HEK293T (cell line): ENCODE data around the gene NEMF.
"Not testable (repeated sequence)": the region's sequence is repeated elsewhere in the genome, so short reads cannot be mapped to it uniquely, and the experiment has no call there.

Source experiments
- CTCF ChIA-PET: fragments of 350-600 bp; formaldehyde crosslinking; extraction: SDS; loops from one replicate; lab custom pipeline; 2021; ENCODE audit warnings: antibody characterized with exemption, inconsistent platforms; lab: Yijun Ruan, JAX
- POLR2A ChIA-PET: fragments of 350-600 bp; formaldehyde crosslinking; extraction: SDS; loops from one replicate; lab custom pipeline; 2020; ENCODE audit warnings: antibody characterized with exemption, inconsistent platforms; lab: Yijun Ruan, JAX
- DNase-seq: peaks from one replicate; pipeline ENCODE4 v3.0.0; 2012; ENCODE audit warnings: mixed read lengths; ENCODE audit errors: extremely low spot score
- ARNT ChIP-seq: fragments of 450-650 bp; IDR thresholded peaks from 2 replicates; pipeline ENCODE4 v1.6.1; 2017; ENCODE audit warnings: mild to moderate bottlenecking
- BHLHE40 ChIP-seq: fragments of 450-650 bp; IDR thresholded peaks from 2 replicates; pipeline ENCODE4 v1.6.1; 2016; ENCODE audit warnings: mild to moderate bottlenecking, moderate library complexity, borderline replicate concordance
- CTBP1 ChIP-seq: fragments of 450-650 bp; IDR thresholded peaks from 2 replicates; pipeline ENCODE4 v1.6.1; 2016; ENCODE audit warnings: borderline replicate concordance
- ELF4 ChIP-seq: fragments of 450-650 bp; IDR thresholded peaks from 2 replicates; pipeline ENCODE4 v1.6.1; 2017; ENCODE audit warnings: antibody characterized with exemption
- FOXA1 ChIP-seq: fragments of 450-650 bp; IDR thresholded peaks from 2 replicates; pipeline ENCODE4 v1.6.1; 2016; ENCODE audit warnings: mild to moderate bottlenecking
- FOXK2 ChIP-seq: fragments of 450-650 bp; IDR thresholded peaks from 2 replicates; pipeline ENCODE4 v1.6.1; 2016; ENCODE audit warnings: mild to moderate bottlenecking
- FOXM1 ChIP-seq: fragments of 450-650 bp; IDR thresholded peaks from 2 replicates; pipeline ENCODE4 v1.6.1; 2017; ENCODE audit warnings: mild to moderate bottlenecking, borderline replicate concordance
- HDGF ChIP-seq: fragments of 450-650 bp; IDR thresholded peaks from 2 replicates; pipeline ENCODE4 v1.6.1; 2017; ENCODE audit warnings: antibody characterized with exemption, borderline replicate concordance
- L3MBTL2 ChIP-seq: fragments of 450-650 bp; conservative IDR thresholded peaks from 2 replicates; pipeline ENCODE4 v1.6.1; 2016; ENCODE audit warnings: mild to moderate bottlenecking
- LEF1 ChIP-seq: fragments of 450-650 bp; IDR thresholded peaks from 2 replicates; pipeline ENCODE4 v1.6.1; 2017; ENCODE audit warnings: mild to moderate bottlenecking, borderline replicate concordance
- NFRKB ChIP-seq: fragments of 450-650 bp; IDR thresholded peaks from 2 replicates; pipeline ENCODE4 v1.6.1; 2016; ENCODE audit warnings: mild to moderate bottlenecking, moderate library complexity
- SP1 ChIP-seq: fragments of 450-650 bp; IDR thresholded peaks from 2 replicates; pipeline ENCODE4 v1.6.1; 2017
- SUZ12 ChIP-seq: fragments of 450-650 bp; IDR thresholded peaks from 2 replicates; pipeline ENCODE4 v1.6.1; 2016; ENCODE audit warnings: mild to moderate bottlenecking
- TARDBP ChIP-seq: fragments of 450-650 bp; IDR thresholded peaks from 2 replicates; pipeline ENCODE4 v1.6.1; 2016
- ZNF384 ChIP-seq: fragments of 450-650 bp; IDR thresholded peaks from 2 replicates; pipeline ENCODE4 v1.6.1; 2016
- TF ChIP-seq, protein P1 (sequence below): fragments of 450-650 bp; IDR thresholded peaks from 2 replicates; pipeline ENCODE4 v1.6.1; 2016

NEMF gene

DNA sequence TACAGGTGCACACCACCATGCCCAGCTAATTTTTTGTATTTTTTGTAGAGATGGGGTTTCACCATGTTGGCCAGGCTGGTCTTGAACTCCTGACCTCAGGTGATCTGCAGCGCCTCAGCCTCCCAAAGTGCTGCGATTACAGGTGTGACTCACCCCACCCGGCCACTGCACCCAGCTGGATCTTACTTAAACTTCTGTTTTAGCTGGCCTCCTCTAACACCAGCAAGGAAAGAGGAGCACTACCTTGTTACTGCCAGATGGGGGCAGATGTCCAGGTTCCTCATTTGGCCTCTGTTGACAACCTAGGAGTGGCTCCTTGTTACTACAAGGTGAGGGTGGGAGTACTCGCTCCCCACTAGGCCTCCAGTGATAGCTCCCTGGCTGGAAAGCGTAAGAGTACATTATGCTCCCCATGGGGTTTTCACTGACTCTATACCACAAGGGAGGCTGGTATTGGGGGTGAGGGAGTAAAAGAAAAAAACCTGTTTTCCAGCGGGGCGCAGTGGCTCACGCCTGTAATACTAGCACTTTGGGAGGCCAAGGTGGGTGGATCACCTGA is 27.1 kb upstream of the NEMF start:
- ChIA-PET POLR2A (interaction anchor here (0.6 to 1.8 kb wide), 12 partner anchors 12 to 246 kb away, joined by 3 to 25 read pairs (median 4); partner anchors contain the start of gene ARF6), CTCF (interaction anchor here (0.6 to 1.8 kb wide), 17 partner anchors 9 to 725 kb away, joined by 3 to 14 read pairs (median 4); partner anchors contain the start of genes DMAC2L, L2HGDH, NEMF and VCPKMT)
- DNase-seq: peak; percentile 74
- TF ChIP-seq ELF4 (no peak), SP1 (no peak), FOXM1 (no peak), HDGF (no peak), ZNF384 (no peak), L3MBTL2 (no peak), BHLHE40 (no peak), SUZ12 (no peak), CTBP1 (no peak), ARNT (no peak), TARDBP (no peak), FOXK2 (no peak), NFRKB (no peak), LEF1 (no peak), FOXA1 (no peak)

GRCh38 chr14:49876563-49877127 is 24.1 kb upstream of the NEMF start:
- TF ChIP-seq FOXM1 (no peak), NFRKB (no peak), TARDBP (no peak), SUZ12 (no peak), L3MBTL2 (no peak), ZNF384 (no peak), FOXA1 (no peak), ELF4 (no peak), FOXK2 (no peak), LEF1 (no peak), CTBP1 (no peak), HDGF (no peak), SP1 (no peak)
- TF ChIP-seq, protein P1, sequence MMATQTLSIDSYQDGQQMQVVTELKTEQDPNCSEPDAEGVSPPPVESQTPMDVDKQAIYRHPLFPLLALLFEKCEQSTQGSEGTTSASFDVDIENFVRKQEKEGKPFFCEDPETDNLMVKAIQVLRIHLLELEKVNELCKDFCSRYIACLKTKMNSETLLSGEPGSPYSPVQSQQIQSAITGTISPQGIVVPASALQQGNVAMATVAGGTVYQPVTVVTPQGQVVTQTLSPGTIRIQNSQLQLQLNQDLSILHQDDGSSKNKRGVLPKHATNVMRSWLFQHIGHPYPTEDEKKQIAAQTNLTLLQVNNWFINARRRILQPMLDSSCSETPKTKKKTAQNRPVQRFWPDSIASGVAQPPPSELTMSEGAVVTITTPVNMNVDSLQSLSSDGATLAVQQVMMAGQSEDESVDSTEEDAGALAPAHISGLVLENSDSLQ: no peak
- POLR2A ChIA-PET: no interaction called here
- CTCF ChIA-PET: interaction anchor here (0.6 to 1.9 kb wide), 2 partner anchors 14 to 224 kb away, joined by 3 to 6 read pairs; no protein-coding TSS in a partner anchor
- DNase-seq: no peak

- CTCF ChIA-PET: interaction anchor here (0.6 to 1.9 kb wide), 2 partner anchors 13 to 225 kb away, joined by 3 to 6 read pairs; no protein-coding TSS in a partner anchor
- POLR2A ChIA-PET: no interaction called here
- DNase-seq: no peak
- TF ChIP-seq ELF4: no peak
- no peak for TF ChIP-seq FOXK2
- no peak for TF ChIP-seq BHLHE40
- no peak for TF ChIP-seq FOXA1
- TF ChIP-seq, protein P1: no peak
- no peak for TF ChIP-seq FOXM1
- TF ChIP-seq CTBP1: no peak
- no peak for TF ChIP-seq HDGF
- no peak for TF ChIP-seq LEF1
- TF ChIP-seq ARNT: no peak
- no peak for TF ChIP-seq SP1
- no peak for TF ChIP-seq L3MBTL2
- TF ChIP-seq TARDBP: no peak
- TF ChIP-seq SUZ12: no peak
- TF ChIP-seq ZNF384: no peak
- TF ChIP-seq NFRKB: no peak
Observed at GRCh38 chr14:49875640-49876198, 23.1 kb upstream of the NEMF start.

DNA sequence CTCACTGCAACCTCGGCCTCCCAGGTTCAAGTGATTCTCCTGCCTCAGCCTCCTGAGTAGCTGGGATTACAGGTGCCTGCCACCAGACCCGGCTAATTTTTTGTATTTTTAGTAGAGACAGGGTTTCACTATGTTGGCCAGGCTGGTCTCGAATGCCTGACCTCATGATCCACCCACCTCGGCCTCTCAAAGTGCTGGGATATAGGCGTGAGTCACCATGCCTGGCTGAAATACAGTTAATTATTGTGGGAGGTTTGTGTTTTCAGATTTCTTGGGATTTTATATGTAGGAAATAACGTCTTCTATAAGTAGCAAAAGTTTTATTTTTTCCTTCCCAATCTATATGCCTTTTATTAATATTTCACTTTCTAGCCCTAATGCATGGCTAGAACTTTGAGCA is 21.0 kb upstream of the NEMF start:
- POLR2A ChIA-PET, CTCF ChIA-PET, DNase-seq: not testable (repeated sequence)

GRCh38 chr14:49870908-49871307 is 18.3 kb upstream of the NEMF start:
- DNase-seq: no peak
- ChIA-PET POLR2A (interaction anchor here (1.0 to 1.5 kb wide), 2 partner anchors 22 to 251 kb away, joined by 3 to 4 read pairs; partner anchors contain the start of genes ARF6, MGAT2 and RPL36AL), CTCF (interaction anchor here (0.6 to 1.2 kb wide), 3 partner anchors 9 to 56 kb away, joined by 3 to 8 read pairs (median 7); no protein-coding TSS in a partner anchor)
- no peak for TF ChIP-seq HDGF
- no peak for TF ChIP-seq L3MBTL2
- no peak for TF ChIP-seq FOXM1

DNA sequence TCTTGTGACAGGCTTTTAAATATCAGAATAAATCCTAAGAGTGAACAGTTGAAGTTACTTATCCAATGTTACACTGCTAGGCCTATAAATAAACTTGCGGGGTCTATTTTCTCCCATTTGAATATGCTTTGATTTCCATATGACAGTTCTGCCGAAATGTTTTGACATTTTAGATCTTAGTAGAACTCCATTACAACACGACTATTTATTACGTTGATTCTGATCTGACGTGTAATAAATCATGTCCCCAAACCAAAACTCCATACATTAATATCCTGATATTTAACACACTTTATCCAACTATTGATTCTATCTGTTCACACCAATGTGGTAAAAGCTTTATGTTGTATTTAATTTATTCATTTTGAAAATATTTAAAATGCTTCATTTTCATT is 16.1 kb upstream of the NEMF start:
- DNase-seq: no peak
- TF ChIP-seq LEF1: no peak
- TF ChIP-seq, protein P1: peak; percentile 93
- POLR2A ChIA-PET: interaction anchor here (0.9 to 3.6 kb wide), 11 partner anchors 11 to 243 kb away, joined by 3 to 24 read pairs (median 6); partner anchors contain the start of genes ARF6 and NEMF
- CTCF ChIA-PET: interaction anchor here (1.8 to 2.4 kb wide), 2 partner anchors 11 to 16 kb away, joined by 7 to 14 read pairs; partner anchors contain the start of gene NEMF
